OCI-LY7 (cell line): ENCODE data around the gene ZNF430. TPM values are rescaled to one million over a fixed set of nuclear protein-coding genes. Genes with fewer than 3 reads are reported as not detected.

Source experiments
- BruUV-seq: library from RNA; stranded (reverse); fragments of 400-500 nt; replicated peaks from 2 replicates; lab custom pipeline; 2021; lab: Mats Ljungman, UMichigan
- CTCF ChIA-PET: fragments of 300-600 bp; sonication (Branson Sonifier 250); formaldehyde crosslinking; loops from one replicate; lab custom pipeline; 2022; ENCODE audit warnings: antibody characterized with exemption; ENCODE audit not compliant: unreplicated experiment; lab: Charles Lee
- POLR2A ChIA-PET: fragments of 300-600 bp; sonication (Branson Sonifier 250); formaldehyde crosslinking; loops from one replicate; lab custom pipeline; 2022; ENCODE audit warnings: antibody characterized with exemption; lab: Charles Lee
- DNase-seq: peaks from one replicate; pipeline ENCODE4 v3.0.0-alpha.2; 2015; ENCODE audit warnings: low spot score
- H2AFZ ChIP-seq: fragments of 200-600 bp; sonication (generic), shearing (Covaris generic); 2 replicates; pipeline ENCODE4 v1.6.1; 2014; ENCODE audit warnings: mild to moderate bottlenecking, antibody characterized with exemption, low read length, moderate library complexity
- H3K27ac ChIP-seq: fragments of 200-600 bp; sonication (generic); 2 replicates; pipeline ENCODE4 v1.5.1; 2014; ENCODE audit warnings: mixed run types, low read depth, mild to moderate bottlenecking, moderate library complexity, low read length, inconsistent platforms; ENCODE audit not compliant: poor library complexity, severe bottlenecking
- H3K36me3 ChIP-seq: fragments of 200-600 bp; sonication (generic); 2 replicates; pipeline ENCODE4 v1.6.1; 2014; ENCODE audit warnings: mild to moderate bottlenecking, antibody characterized with exemption, low read length, moderate library complexity, mixed read lengths; ENCODE audit not compliant: insufficient read depth
- H3K4me1 ChIP-seq: fragments of 200-600 bp; sonication (generic); 2 replicates; pipeline ENCODE4 v1.5.1; 2014; ENCODE audit warnings: mild to moderate bottlenecking, low read length; ENCODE audit not compliant: insufficient read depth, poor library complexity, severe bottlenecking
- H3K4me2 ChIP-seq: fragments of 200-600 bp; sonication (generic); 2 replicates; pipeline ENCODE4 v1.6.1; 2014; ENCODE audit warnings: mild to moderate bottlenecking, low read length
- H3K4me3 ChIP-seq: fragments of 200-600 bp; sonication (generic); 2 replicates; pipeline ENCODE4 v1.5.1; 2014; ENCODE audit warnings: mild to moderate bottlenecking, low read depth, low read length; ENCODE audit not compliant: poor library complexity, severe bottlenecking
- H3K79me2 ChIP-seq: fragments of 200-600 bp; sonication (generic); 2 replicates; pipeline ENCODE4 v1.6.1; 2016; ENCODE audit warnings: low read depth, mild to moderate bottlenecking, low read length, moderate library complexity, mixed read lengths; ENCODE audit not compliant: insufficient read depth
- H3K9me2 ChIP-seq: fragments of 200-600 bp; sonication (generic); 2 replicates; pipeline ENCODE4 v1.6.1; 2016; ENCODE audit warnings: mild to moderate bottlenecking, low read length, mixed read lengths; ENCODE audit not compliant: insufficient read depth
- H3K9me3 ChIP-seq: fragments of 200-600 bp; sonication (generic); 2 replicates; pipeline ENCODE4 v1.6.1; 2014; ENCODE audit warnings: mild to moderate bottlenecking, mixed run types, low read length, mixed read lengths
- H4K20me1 ChIP-seq: fragments of 200-600 bp; sonication (generic); 2 replicates; pipeline ENCODE4 v1.6.1; 2014; ENCODE audit warnings: mild to moderate bottlenecking, antibody characterized with exemption, low read length, moderate library complexity, mixed read lengths; ENCODE audit not compliant: insufficient read depth
- EZH2phosphoT487 ChIP-seq: fragments of 200-600 bp; sonication (generic); IDR thresholded peaks from 2 replicates; pipeline ENCODE4 v1.6.1; 2018; ENCODE audit warnings: low read depth, borderline replicate concordance, mild to moderate bottlenecking, mixed run types, antibody characterized with exemption, low read length, moderate library complexity, mixed read lengths
- intact Hi-C: fragments of 100-400 bp; cut with micrococcal nuclease; formaldehyde crosslinking; loops from one replicate; pipeline ENCODE4 v1.10.0; 2022; ENCODE audit not compliant: unreplicated experiment
- total RNA-seq, 2 experiments: library from RNA; depleted of rRNA in 1 of 2; stranded (reverse); fragments of >200 nt in 1 of 2; shearing (Covaris generic) in 1 of 2; gene quantifications; 2 replicates each; pipeline ENCODE4 v1.2.3, GENCODE V29; 2014 to 2022
- TF ChIP-seq, protein P1 (sequence below): fragments of 200-600 bp; sonication (generic); conservative IDR thresholded peaks from 2 replicates; pipeline ENCODE4 v1.5.1; 2014; ENCODE audit warnings: mild to moderate bottlenecking, antibody characterized with exemption, low read length, moderate library complexity, mixed read lengths

Gene ZNF430
- total RNA-seq, 2 experiments from 2014 or later: 14.0 to 31.5 TPM

DNA sequence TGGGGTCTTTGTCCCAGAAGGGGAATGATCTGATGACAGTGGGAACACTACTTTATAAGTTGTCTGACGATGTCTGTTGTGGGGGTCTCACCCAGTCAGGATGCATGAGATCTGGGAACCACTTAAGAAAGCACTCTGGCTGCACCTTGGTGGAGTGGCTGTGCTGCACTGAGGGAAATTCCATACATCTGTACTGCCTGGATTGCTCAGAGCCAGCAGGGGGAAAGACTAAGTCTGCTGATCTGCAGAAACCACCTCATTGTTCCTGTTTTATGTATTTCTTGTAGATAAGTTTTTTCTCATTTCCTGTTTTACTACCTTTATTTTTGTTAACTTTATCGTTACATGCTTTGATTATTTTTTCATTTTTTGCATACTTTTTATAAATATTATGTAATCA, 27.3 kb downstream of the ZNF430 start:
- ChIA-PET POLR2A (no interaction called here), CTCF (no interaction called here)
- TF ChIP-seq EZH2phosphoT487: no peak
- TF ChIP-seq, protein P1, sequence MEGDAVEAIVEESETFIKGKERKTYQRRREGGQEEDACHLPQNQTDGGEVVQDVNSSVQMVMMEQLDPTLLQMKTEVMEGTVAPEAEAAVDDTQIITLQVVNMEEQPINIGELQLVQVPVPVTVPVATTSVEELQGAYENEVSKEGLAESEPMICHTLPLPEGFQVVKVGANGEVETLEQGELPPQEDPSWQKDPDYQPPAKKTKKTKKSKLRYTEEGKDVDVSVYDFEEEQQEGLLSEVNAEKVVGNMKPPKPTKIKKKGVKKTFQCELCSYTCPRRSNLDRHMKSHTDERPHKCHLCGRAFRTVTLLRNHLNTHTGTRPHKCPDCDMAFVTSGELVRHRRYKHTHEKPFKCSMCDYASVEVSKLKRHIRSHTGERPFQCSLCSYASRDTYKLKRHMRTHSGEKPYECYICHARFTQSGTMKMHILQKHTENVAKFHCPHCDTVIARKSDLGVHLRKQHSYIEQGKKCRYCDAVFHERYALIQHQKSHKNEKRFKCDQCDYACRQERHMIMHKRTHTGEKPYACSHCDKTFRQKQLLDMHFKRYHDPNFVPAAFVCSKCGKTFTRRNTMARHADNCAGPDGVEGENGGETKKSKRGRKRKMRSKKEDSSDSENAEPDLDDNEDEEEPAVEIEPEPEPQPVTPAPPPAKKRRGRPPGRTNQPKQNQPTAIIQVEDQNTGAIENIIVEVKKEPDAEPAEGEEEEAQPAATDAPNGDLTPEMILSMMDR: no peak
- H2AFZ ChIP-seq: no peak overlapping the region
- H4K20me1 ChIP-seq: no peaks in the 10 kb centered on the region
- H3K4me1 ChIP-seq: no peaks in the 10 kb centered on the region
- H3K4me3 ChIP-seq: no peak overlapping the region
- H3K27ac ChIP-seq: no peak overlapping the region
- H3K36me3 ChIP-seq: peaks cover 92% of the 10 kb centered on the region
- intact Hi-C loops: no loop called here
- H3K9me3 ChIP-seq: peaks cover 60% of the 10 kb centered on the region
- peaks cover 76% of the 10 kb centered on the region for H3K79me2 ChIP-seq
- no peaks in the 10 kb centered on the region for H3K9me2 ChIP-seq
- no peak for DNase-seq
- no TSS peak for BruUV-seq
- H3K4me2 ChIP-seq: no peak overlapping the region

DNA sequence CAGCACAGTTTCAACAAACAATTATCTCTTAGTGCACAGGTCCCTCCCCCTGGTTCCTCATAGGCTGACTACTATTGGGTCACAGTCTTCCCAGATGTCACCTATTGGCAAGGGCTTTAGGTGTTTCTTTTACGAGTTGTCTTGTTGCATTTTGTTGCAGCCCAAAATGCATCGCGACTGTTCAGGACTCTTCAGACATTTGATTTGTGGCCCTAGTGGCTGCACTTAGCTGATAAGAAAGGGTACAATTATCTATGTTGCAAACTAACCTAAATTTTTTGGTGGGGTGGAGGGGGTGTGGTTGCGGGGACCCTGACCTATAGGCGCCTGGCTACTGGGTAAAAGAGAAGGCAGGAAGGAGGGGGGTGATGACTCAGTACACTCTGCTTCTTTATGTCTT, 32.4 kb downstream of the ZNF430 start:
- Histone ChIP-seq H3K4me1 (no peaks in the 10 kb centered on the region), H3K4me3 (no peak overlapping the region), H3K36me3 (peaks cover 92% of the 10 kb centered on the region), H3K27ac (no peak overlapping the region), H3K79me2 (peaks cover 42% of the 10 kb centered on the region), H3K4me2 (no peak overlapping the region), H4K20me1 (no peaks in the 10 kb centered on the region), H3K9me3 (peaks cover 59% of the 10 kb centered on the region), H2AFZ (no peak overlapping the region), H3K9me2 (no peaks in the 10 kb centered on the region)
- intact Hi-C loops: no loop called here
- ChIA-PET CTCF (no interaction called here), POLR2A (no interaction called here)
- no peak for TF ChIP-seq EZH2phosphoT487
- TF ChIP-seq, protein P1: no peak
- no peak for DNase-seq
- BruUV-seq: no TSS peak

DNA sequence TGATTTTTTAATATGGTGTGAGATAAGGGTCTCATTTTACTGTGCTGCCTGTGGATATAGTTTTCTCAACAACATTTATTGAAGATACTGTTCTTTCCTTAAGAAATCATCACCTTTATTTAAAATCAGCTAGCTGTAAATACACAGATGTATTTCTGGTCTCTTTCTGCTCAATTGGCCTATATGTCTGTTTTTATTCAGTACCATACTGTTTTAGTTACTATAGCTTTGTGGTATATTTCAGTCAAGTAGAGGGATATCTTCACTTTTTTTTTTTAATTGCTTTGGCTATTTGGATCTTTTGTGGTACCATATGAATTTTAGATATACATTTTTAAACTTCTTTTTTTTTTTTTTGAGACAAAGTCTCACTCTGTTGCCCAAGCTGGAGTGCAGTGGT, 44.9 kb downstream of the ZNF430 start:
- no TSS peak for BruUV-seq
- Histone ChIP-seq H3K9me2 (no peaks in the 10 kb centered on the region), H2AFZ (no peak overlapping the region), H4K20me1 (no peaks in the 10 kb centered on the region), H3K4me1 (no peaks in the 10 kb centered on the region), H3K79me2 (no peaks in the 10 kb centered on the region), H3K4me3 (no peak overlapping the region), H3K9me3 (peaks cover 16% of the 10 kb centered on the region; the same call in 1 of the 2 replicates), H3K4me2 (no peak overlapping the region), H3K27ac (no peak overlapping the region), H3K36me3 (peaks cover 55% of the 10 kb centered on the region)
- intact Hi-C loops: no loop called here
- ChIA-PET POLR2A (no interaction called here), CTCF (no interaction called here)
- TF ChIP-seq, protein P1: no peak
- no peak for TF ChIP-seq EZH2phosphoT487
- DNase-seq: no peak
